ENCODE results near the gene RREB1.

DNA sequence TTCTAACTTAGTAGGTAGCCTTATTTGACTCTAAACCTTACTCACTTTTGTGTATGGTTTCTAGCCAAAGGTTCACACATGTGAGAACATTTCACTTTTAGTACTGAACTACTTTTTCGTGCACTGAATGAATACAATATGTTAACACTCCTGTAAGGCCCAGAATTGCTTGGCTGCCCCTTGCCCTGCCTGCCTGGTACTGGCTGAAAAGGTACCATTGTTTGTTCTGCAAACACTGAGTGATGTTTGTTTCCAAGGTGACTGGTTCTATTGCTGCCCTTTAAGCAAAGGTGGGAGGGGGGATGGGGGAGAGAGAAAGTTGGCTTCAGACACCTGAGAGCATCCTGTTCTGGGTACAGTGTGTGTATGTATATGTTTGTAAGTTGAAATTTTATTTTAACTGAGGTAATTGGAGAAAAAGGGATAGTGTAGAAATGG, 31.2 kb downstream of the RREB1 start:
- TF ChIP-seq, protein P1, sequence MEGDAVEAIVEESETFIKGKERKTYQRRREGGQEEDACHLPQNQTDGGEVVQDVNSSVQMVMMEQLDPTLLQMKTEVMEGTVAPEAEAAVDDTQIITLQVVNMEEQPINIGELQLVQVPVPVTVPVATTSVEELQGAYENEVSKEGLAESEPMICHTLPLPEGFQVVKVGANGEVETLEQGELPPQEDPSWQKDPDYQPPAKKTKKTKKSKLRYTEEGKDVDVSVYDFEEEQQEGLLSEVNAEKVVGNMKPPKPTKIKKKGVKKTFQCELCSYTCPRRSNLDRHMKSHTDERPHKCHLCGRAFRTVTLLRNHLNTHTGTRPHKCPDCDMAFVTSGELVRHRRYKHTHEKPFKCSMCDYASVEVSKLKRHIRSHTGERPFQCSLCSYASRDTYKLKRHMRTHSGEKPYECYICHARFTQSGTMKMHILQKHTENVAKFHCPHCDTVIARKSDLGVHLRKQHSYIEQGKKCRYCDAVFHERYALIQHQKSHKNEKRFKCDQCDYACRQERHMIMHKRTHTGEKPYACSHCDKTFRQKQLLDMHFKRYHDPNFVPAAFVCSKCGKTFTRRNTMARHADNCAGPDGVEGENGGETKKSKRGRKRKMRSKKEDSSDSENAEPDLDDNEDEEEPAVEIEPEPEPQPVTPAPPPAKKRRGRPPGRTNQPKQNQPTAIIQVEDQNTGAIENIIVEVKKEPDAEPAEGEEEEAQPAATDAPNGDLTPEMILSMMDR (IDR thresholded peaks at IDR 0.05) = no peak
- TF ChIP-seq POLR2A (IDR thresholded peaks at IDR 0.05) = no peak

All from prostate gland (tissue), 2 donors.